Ecto neural progenitor cell (in vitro differentiated cells): ENCODE results near the gene ZFAND3.

Experiments
- DNase-seq: peaks from one replicate; pipeline ENCODE4 v3.0.0-alpha.2; 2018; ENCODE audit warnings: low spot score

ZFAND3 gene

GRCh38 chr6:38134704-38135088 is 315.2 kb downstream of the ZFAND3 start:
- no peak for DNase-seq

GRCh38 chr6:38136547-38136946 is 317.0 kb downstream of the ZFAND3 start:
- DNase-seq = no peak

GRCh38 chr6:38137608-38138265 is 318.2 kb downstream of the ZFAND3 start:
- peak; percentile 63 for DNase-seq

- DNase-seq = no peak
Observed at GRCh38 chr6:38138374-38138773, 318.8 kb downstream of the ZFAND3 start.

- DNase-seq = no peak
Observed at GRCh38 chr6:38141085-38141484, 321.6 kb downstream of the ZFAND3 start.

GRCh38 chr6:38141716-38142115 is 322.2 kb downstream of the ZFAND3 start:
- DNase-seq = no peak

GRCh38 chr6:38142178-38142902 is 322.8 kb downstream of the ZFAND3 start:
- DNase-seq = no peak

GRCh38 chr6:38143191-38144150 is 323.9 kb downstream of the ZFAND3 start:
- no peak for DNase-seq

GRCh38 chr6:38144365-38144945 is 324.9 kb downstream of the ZFAND3 start:
- DNase-seq = no peak

- DNase-seq = no peak
Observed at GRCh38 chr6:38146021-38146733, 326.6 kb downstream of the ZFAND3 start.

GRCh38 chr6:38146734-38147027 is 327.2 kb downstream of the ZFAND3 start:
- no peak for DNase-seq

GRCh38 chr6:38148606-38149005 is 329.1 kb downstream of the ZFAND3 start:
- no peak for DNase-seq

GRCh38 chr6:38149531-38149930 is 330.0 kb downstream of the ZFAND3 start:
- DNase-seq = peak; percentile 50

GRCh38 chr6:38150021-38150420 is 330.5 kb downstream of the ZFAND3 start:
- peak; percentile 37 for DNase-seq

- no peak for DNase-seq
Observed at GRCh38 chr6:38150681-38151296, 331.3 kb downstream of the ZFAND3 start.

GRCh38 chr6:38151580-38152500 is 332.3 kb downstream of the ZFAND3 start:
- DNase-seq = no peak

- DNase-seq = no peak
Observed at GRCh38 chr6:38152620-38153019, 333.1 kb downstream of the ZFAND3 start.

- DNase-seq = no peak
Observed at GRCh38 chr6:38153076-38153797, 333.7 kb downstream of the ZFAND3 start.

- no peak for DNase-seq
Observed at GRCh38 chr6:38153798-38154345, 334.3 kb downstream of the ZFAND3 start.
